Breast epithelium (tissue), 3 donors: ENCODE data around the gene RBFOX1.

Source experiments
- POLR2AphosphoS5 ChIP-seq, 3 donors: sonication (generic); formaldehyde crosslinking; IDR thresholded peaks; one replicate each; pipeline ENCODE4 v1.6.1; 2017; ENCODE audit warnings: antibody characterized with exemption in 3 of 3
- TF ChIP-seq, protein P1 (sequence below), 3 donors: fragments of 450-650 bp; IDR thresholded peaks; one replicate each; pipeline ENCODE4 v1.5.1; 2016 to 2017; ENCODE audit warnings: antibody characterized with exemption in 3 of 3, mild to moderate bottlenecking in 3 of 3, moderate library complexity in 3 of 3

- TF ChIP-seq, protein P1, sequence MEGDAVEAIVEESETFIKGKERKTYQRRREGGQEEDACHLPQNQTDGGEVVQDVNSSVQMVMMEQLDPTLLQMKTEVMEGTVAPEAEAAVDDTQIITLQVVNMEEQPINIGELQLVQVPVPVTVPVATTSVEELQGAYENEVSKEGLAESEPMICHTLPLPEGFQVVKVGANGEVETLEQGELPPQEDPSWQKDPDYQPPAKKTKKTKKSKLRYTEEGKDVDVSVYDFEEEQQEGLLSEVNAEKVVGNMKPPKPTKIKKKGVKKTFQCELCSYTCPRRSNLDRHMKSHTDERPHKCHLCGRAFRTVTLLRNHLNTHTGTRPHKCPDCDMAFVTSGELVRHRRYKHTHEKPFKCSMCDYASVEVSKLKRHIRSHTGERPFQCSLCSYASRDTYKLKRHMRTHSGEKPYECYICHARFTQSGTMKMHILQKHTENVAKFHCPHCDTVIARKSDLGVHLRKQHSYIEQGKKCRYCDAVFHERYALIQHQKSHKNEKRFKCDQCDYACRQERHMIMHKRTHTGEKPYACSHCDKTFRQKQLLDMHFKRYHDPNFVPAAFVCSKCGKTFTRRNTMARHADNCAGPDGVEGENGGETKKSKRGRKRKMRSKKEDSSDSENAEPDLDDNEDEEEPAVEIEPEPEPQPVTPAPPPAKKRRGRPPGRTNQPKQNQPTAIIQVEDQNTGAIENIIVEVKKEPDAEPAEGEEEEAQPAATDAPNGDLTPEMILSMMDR (IDR thresholded peaks at IDR 0.05): no peak
- TF ChIP-seq POLR2AphosphoS5 (IDR thresholded peaks at IDR 0.05): no peak
These were observed 171.0 kb downstream of the RBFOX1 start for GRCh38 chr16:7503666-7504065.
